Endothelial cell of umbilical vein (primary cell): ENCODE measurements around the gene GCAT. TPM values are rescaled to one million over a fixed set of nuclear protein-coding genes. Genes with fewer than 3 reads are reported as not detected.

Experiments used
- BruUV-seq: library from RNA; stranded (reverse); fragments of 400-500 nt; replicated peaks from 2 replicates; lab custom pipeline; 2021; lab: Mats Ljungman, UMichigan
- CTCF ChIA-PET: fragments of 300-600, 350-600 bp; sonication (Branson Sonifier 250); formaldehyde crosslinking; loops from one replicate; lab custom pipeline; 2021; ENCODE audit warnings: antibody characterized with exemption, inconsistent platforms; lab: Charles Lee
- POLR2A ChIA-PET: fragments of 300-600, 350-600 bp; sonication (Branson Sonifier 250); formaldehyde crosslinking; loops from one replicate; lab custom pipeline; 2021; ENCODE audit warnings: antibody characterized with exemption, inconsistent platforms; lab: Charles Lee
- DNase-seq: peaks from one replicate; pipeline ENCODE4 v3.0.0-alpha.2; 2011; ENCODE audit warnings: low read depth, low spot score
- FAIRE-seq: peaks from 2 replicates; lab custom pipeline; 2011; peaks lifted over from hg19 to GRCh38; lab: Jason Lieb, UNC
- H2AFZ ChIP-seq: 2 replicates; pipeline ENCODE4 v1.6.0; 2012; ENCODE audit warnings: low read depth, low read length, control low read depth, inconsistent platforms
- H3K27ac ChIP-seq: 2 replicates; pipeline ENCODE4 v1.5.1; 2011; ENCODE audit warnings: low read depth, mild to moderate bottlenecking, control low read depth, low read length, moderate library complexity; ENCODE audit not compliant: insufficient read depth
- H3K27me3 ChIP-seq, 2 experiments: 2 replicates each; pipeline versions ENCODE4 v1.6.0 to v1.6.1; 2011; ENCODE audit warnings: low read length in 2 of 2, mixed read lengths in 1 of 2; ENCODE audit not compliant: control insufficient read depth in 2 of 2, insufficient read depth in 2 of 2
- H3K36me3 ChIP-seq, 2 experiments: 2 replicates in 1 of 2; 3 replicates in 1 of 2; pipeline ENCODE4 v1.5.1; 2011; ENCODE audit warnings: low read length in 2 of 2, mild to moderate bottlenecking in 1 of 2, moderate library complexity in 1 of 2; ENCODE audit not compliant: control insufficient read depth in 2 of 2, insufficient read depth in 2 of 2; ENCODE audit errors: extremely low read depth in 1 of 2
- H3K4me1 ChIP-seq: 3 replicates; pipeline ENCODE4 v1.5.1; 2011; ENCODE audit warnings: mild to moderate bottlenecking, low read length; ENCODE audit not compliant: control insufficient read depth, insufficient read depth; ENCODE audit errors: extremely low read depth
- H3K4me2 ChIP-seq: 2 replicates; pipeline ENCODE4 v1.6.1; 2011; ENCODE audit warnings: low read length, control low read depth, mixed read lengths; ENCODE audit not compliant: insufficient read depth
- H3K4me3 ChIP-seq, 3 experiments: fragments of 200-600 bp in 1 of 3; sonication (generic), shearing (Covaris generic) in 1 of 3; replicated peaks in 1 of 3; 2 replicates each; pipeline ENCODE4 v1.5.1; 2011 to 2016; ENCODE audit warnings: control low read depth in 3 of 3, low read length in 3 of 3, mild to moderate bottlenecking in 2 of 3, inconsistent platforms in 1 of 3, low read depth in 1 of 3, moderate library complexity in 1 of 3; ENCODE audit not compliant: insufficient read depth in 1 of 3
- H3K79me2 ChIP-seq: 2 replicates; pipeline ENCODE4 v1.6.0; 2012; ENCODE audit warnings: low read length, inconsistent platforms; ENCODE audit not compliant: control insufficient read depth, insufficient read depth
- H3K9ac ChIP-seq: replicated peaks from 2 replicates; pipeline ENCODE3; 2011; ENCODE audit warnings: low read length, control low read depth; ENCODE audit not compliant: insufficient read depth; ENCODE audit errors: extremely low read depth
- H3K9me1 ChIP-seq: replicated peaks from 3 replicates; pipeline ENCODE4 v1.6.0; 2011; ENCODE audit warnings: mild to moderate bottlenecking, low read length; ENCODE audit not compliant: control insufficient read depth, insufficient read depth; ENCODE audit errors: extremely low read depth
- H3K9me3 ChIP-seq: replicated peaks from 2 replicates; pipeline ENCODE4 v1.5.1; 2012; ENCODE audit warnings: low read length, inconsistent platforms; ENCODE audit not compliant: control insufficient read depth, insufficient read depth
- H4K20me1 ChIP-seq: replicated peaks from 2 replicates; pipeline ENCODE3; 2011; ENCODE audit warnings: mild to moderate bottlenecking, low read length; ENCODE audit not compliant: control insufficient read depth, insufficient read depth; ENCODE audit errors: extremely low read depth
- GATA2 ChIP-seq: IDR thresholded peaks from 2 replicates; pipeline ENCODE4 v1.7.0; 2011; ENCODE audit warnings: low read depth, mild to moderate bottlenecking, moderate library complexity, mixed read lengths, low read length; ENCODE audit not compliant: insufficient read length, insufficient read depth
- MYC ChIP-seq: IDR thresholded peaks from one replicate; pipeline ENCODE4 v1.6.1; 2011; ENCODE audit warnings: mild to moderate bottlenecking, low read depth, low read length
- POLR2AphosphoS5 ChIP-seq: IDR thresholded peaks from 2 replicates; pipeline ENCODE4 v1.6.1; 2012; ENCODE audit warnings: low read depth, mild to moderate bottlenecking, control low read depth, low read length, moderate library complexity; ENCODE audit not compliant: insufficient read depth
- dilution Hi-C: fragments of 300-500 bp; cut with MboI; formaldehyde crosslinking; loops from one replicate; pipeline ENCODE4 v1.15.0; 2019; ENCODE audit warnings: low sequenced_read_pairs; ENCODE audit not compliant: extremely low pct_ligation_motif_present
- intact Hi-C: fragments of 100-400 bp; cut with micrococcal nuclease; formaldehyde crosslinking; loops from one replicate; pipeline ENCODE4 v1.10.0; 2022
- polyA plus RNA-seq, 4 experiments: library from polyadenylated mRNA; depleted of rRNA in 3 of 4; stranded (reverse) in 3 of 4; unstranded in 1 of 4; fragments of >200 nt; gene quantifications; 2 replicates each; pipeline versions ENCODE4 v1.2.1 to v1.2.3, GENCODE V29; 2011 to 2012; ENCODE audit warnings: missing spikeins in 1 of 4
- total RNA-seq: library from RNA; stranded (reverse); gene quantifications from 2 replicates; pipeline ENCODE4 v1.2.3, GENCODE V29; 2021
- TF ChIP-seq, protein P1 (sequence below), 2 donors: IDR thresholded peaks; 1 replicate in 1 of 2; 2 replicates in 1 of 2; pipeline ENCODE4 v1.5.1; 2011; ENCODE audit warnings: low read length in 2 of 2, mild to moderate bottlenecking in 2 of 2, moderate library complexity in 2 of 2, control low read depth in 1 of 2, inconsistent platforms in 1 of 2, low read depth in 1 of 2; ENCODE audit not compliant: insufficient read depth in 1 of 2; ENCODE audit errors: extremely low read depth in 1 of 2
- TF ChIP-seq, protein P2 (sequence below): IDR thresholded peaks from 2 replicates; pipeline ENCODE4 v1.6.1; 2011; ENCODE audit not compliant: insufficient read depth, insufficient read length

The GCAT gene
- total and polyA plus RNA-seq, 2 donors (not counting 3 experiments of a cell fraction or from before 2014, with no cell fraction given): 19.7 TPM

DNA sequence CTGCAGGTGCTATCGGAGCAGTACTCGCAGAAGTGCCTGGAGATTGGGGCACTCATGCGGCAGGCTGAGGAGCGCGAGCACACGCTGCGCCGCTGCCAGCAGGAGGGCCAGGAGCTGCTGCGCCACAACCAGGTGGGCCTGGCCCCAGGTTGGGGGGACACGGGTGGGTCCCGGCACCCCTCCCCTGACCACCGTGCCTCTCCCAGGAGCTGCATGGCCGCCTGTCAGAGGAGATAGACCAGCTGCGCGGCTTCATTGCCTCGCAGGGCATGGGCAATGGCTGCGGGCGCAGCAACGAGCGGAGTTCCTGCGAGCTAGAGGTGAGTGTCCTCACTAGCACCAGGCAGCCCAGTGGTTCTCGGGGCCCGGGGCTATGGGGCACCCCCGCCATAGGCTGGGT lies 38.7 kb upstream of the GCAT start:
- DNase-seq (no peak), FAIRE-seq (no peak)
- ChIA-PET POLR2A (interaction anchor here (0.6 kb wide), 1 partner anchor 10 kb away, joined by 3 read pairs; no protein-coding TSS in a partner anchor), CTCF (interaction anchor here (0.8 to 4.1 kb wide), 7 partner anchors 9 to 177 kb away, joined by 3 to 19 read pairs (median 4); no protein-coding TSS in a partner anchor)
- no peaks in the 10 kb centered on the region for H3K9me1 ChIP-seq
- no peaks in the 10 kb centered on the region for H4K20me1 ChIP-seq
- no peaks in the 10 kb centered on the region for H3K79me2 ChIP-seq
- no peak overlapping the region for H3K9ac ChIP-seq
- BruUV-seq: no TSS peak
- no peak overlapping the region for H3K4me2 ChIP-seq
- H3K4me1 ChIP-seq: no peaks in the 10 kb centered on the region
- no peak overlapping the region for H3K4me3 ChIP-seq
- peaks cover 10 to 50% of the 10 kb centered on the region in 2 experiments for H3K36me3 ChIP-seq
- TF ChIP-seq MYC (no peak), POLR2AphosphoS5 (no peak), GATA2 (no peak)
- TF ChIP-seq, protein P1, sequence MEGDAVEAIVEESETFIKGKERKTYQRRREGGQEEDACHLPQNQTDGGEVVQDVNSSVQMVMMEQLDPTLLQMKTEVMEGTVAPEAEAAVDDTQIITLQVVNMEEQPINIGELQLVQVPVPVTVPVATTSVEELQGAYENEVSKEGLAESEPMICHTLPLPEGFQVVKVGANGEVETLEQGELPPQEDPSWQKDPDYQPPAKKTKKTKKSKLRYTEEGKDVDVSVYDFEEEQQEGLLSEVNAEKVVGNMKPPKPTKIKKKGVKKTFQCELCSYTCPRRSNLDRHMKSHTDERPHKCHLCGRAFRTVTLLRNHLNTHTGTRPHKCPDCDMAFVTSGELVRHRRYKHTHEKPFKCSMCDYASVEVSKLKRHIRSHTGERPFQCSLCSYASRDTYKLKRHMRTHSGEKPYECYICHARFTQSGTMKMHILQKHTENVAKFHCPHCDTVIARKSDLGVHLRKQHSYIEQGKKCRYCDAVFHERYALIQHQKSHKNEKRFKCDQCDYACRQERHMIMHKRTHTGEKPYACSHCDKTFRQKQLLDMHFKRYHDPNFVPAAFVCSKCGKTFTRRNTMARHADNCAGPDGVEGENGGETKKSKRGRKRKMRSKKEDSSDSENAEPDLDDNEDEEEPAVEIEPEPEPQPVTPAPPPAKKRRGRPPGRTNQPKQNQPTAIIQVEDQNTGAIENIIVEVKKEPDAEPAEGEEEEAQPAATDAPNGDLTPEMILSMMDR (IDR thresholded peaks at IDR 0.05; ENCODE audit: extremely low read depth in 1 of 2, insufficient read depth in 1 of 2, low read depth in 1 of 2, low read length in 2 of 2): no peak
- TF ChIP-seq, protein P2, sequence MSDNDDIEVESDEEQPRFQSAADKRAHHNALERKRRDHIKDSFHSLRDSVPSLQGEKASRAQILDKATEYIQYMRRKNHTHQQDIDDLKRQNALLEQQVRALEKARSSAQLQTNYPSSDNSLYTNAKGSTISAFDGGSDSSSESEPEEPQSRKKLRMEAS: no peak
- H3K9me3 ChIP-seq: no peaks in the 10 kb centered on the region
- H3K27me3 ChIP-seq: no peaks in the 10 kb centered on the region
- intact Hi-C loops (no loop called here), dilution Hi-C loops (no loop called here)
- no peak overlapping the region for H3K27ac ChIP-seq
- no peak overlapping the region for H2AFZ ChIP-seq
